Effector CD8-positive, alpha-beta T cell (primary cell): ENCODE data around the gene ST6GALNAC2.
"Not testable (repeated sequence)": the region's sequence is repeated elsewhere in the genome, so short reads cannot be mapped to it uniquely, and the experiment has no call there.

Source experiments
- DNase-seq: peaks from one replicate; lab custom pipeline; 2025; lab: John Stamatoyannopoulos, UW

Gene ST6GALNAC2

DNA sequence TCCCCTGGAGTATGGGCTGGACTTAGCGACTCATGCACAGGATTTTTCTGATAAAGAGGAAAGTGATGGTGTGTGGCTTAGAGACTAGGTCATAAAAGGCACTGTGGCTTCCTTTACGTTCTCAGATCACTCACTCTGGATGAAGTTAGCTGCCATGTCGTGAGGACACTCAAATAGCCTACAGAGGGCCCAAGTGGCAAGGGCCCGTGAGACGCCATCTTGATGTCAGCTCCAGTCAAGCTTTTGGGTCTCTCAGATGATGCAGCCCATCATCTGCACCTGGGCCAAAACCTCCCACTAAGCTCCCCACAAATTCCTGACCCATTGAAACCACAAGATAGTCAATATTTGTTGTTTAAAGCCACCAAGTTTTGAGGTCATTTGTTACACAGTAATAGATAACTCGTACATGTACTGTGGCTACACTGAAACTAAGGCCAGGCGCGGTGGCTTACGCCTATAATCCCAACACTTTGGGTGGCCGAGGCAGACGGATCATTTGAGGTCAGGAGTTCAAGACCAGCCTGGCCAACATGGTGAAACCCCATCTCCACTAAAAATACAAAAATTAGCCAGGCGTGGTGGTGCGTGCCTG, 14.7 kb downstream of the ST6GALNAC2 start:
- DNase-seq, result no peak

DNA sequence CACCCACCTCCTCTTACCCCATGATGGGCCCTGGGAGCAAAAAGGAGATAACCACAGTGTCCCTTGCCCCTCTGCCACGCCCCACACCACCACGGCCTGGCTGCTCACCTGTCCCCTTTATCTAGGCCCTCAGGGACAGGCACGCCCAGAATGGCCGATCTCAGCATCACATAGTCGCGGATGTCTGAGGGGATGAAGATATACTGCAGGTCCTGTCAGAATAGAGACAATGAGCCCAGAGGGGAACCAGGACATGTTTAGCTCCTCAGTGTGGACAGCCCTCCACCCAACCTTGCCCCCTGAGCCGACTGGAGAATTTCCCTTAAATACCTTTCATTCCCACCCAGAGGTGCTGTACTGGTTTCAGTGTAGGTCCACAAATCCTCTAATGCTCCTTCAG, 15.2 kb downstream of the ST6GALNAC2 start:
- no peak for DNase-seq

- no peak for DNase-seq
These were observed 15.9 kb downstream of the ST6GALNAC2 start for GRCh38 chr17:76569607-76570279.

DNA sequence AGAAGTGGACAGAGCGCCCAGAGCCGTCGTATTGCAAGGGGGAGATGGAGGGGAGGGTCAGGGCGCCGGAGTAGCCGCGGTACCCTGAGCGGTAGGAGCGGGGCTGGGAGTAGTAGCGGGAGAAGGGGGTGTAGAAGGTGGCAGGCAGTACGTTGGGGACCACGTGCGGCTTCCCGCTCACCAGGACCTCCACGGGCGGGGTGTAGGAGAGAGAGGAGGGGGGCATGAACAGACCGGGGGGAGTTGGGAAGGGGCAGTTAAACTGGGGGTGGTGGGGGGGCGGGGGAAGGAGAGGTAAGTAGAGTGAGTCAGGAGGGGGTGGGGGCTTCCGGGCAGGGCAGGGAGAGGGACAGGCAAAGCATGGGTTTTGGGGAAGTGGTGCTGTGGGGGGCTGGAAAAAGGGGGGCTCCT, 16.8 kb downstream of the ST6GALNAC2 start:
- no peak for DNase-seq

DNA sequence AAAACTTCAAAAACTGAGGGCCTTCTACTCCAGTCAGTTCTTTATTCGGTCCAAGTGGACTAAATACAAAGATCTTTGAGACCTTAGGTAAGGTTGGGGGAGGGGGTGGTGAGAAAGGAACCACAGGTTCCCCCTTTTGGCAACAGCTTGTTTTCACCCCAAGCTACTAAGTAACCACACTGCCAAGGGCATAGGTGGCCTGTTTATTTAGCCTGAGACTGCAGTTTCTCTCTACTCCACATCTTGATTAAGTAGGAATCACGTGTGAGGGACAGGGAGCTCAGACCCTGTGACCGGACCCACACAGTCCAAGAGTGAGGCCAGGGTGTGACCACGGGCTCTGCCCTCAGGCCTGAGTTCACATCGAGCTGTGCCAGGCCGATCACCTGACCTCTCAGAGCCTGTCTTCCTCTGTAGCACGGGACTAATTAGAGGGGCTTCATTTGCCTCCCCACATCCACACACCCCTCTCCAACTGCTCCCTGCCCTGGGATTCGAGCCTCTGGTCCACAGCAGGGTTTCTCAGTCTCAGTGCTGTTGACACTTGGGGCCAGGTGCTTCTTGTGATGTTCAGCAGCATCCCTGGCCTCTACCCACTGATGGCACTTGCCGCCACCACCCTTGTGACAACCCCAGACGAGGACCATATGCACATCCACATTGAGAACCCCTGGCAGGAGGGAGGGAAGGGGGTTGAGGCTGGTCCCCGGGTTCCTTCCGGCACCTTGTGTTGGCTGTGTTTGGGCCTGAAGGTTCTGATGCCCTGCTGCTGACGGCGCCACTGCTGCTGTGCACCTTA, 17.8 kb downstream of the ST6GALNAC2 start:
- no peak for DNase-seq

- no peak for DNase-seq
These were observed 18.6 kb downstream of the ST6GALNAC2 start for GRCh38 chr17:76566988-76567431.

DNA sequence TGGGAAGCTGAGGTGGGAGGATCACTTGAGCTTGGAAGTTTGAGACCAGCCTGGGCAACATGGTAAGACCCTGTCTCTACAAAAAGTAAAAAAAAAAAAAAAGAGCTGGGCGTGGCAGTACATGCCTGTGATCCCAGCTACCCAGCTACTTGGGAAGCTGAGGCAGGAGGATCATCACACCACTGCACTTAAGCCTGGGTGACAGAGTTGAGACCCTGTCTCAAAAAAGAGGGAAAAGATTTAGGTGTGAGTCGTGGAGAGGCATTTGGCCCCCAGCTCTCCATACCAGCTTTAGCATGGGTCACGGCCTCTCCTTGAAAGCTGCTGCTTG, 19.1 kb downstream of the ST6GALNAC2 start:
- DNase-seq, result no peak

- DNase-seq, result no peak
These were observed 19.7 kb downstream of the ST6GALNAC2 start for GRCh38 chr17:76565728-76566612.

DNA sequence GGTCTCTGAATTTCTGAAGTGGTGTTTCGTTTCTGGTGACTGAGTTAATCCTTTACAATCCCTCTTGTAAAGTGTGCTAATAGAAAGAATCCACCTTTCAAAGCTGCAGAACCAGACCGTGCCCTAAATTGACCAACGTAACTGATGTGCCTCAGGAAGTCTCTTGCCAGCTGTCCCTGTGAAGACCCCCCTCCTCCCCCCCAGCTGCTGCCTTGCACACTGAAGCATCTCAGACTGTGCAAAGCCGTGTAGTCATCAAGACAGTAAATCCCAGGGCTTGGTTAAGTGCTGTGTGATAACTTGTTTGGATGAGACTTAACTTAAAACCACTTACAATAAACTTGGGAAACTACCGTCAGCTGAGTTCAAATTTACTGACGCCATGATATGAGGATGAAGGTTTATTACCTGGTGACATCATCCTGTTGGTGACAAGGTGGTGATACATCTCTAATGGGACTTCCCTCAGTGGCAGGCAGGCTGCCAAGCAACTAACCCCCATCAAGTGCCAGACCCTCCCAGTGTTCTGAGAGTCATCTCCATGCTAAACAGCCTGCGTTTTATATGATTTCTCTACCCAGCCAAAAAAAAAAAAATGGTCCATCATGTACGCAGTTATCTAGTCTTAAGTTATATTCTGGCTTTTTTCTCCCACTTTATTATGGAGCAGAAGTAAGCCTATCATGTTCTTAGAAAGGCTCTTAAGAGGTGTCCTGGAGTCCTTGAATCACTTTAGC, 20.5 kb downstream of the ST6GALNAC2 start:
- DNase-seq, result not testable (repeated sequence)

DNA sequence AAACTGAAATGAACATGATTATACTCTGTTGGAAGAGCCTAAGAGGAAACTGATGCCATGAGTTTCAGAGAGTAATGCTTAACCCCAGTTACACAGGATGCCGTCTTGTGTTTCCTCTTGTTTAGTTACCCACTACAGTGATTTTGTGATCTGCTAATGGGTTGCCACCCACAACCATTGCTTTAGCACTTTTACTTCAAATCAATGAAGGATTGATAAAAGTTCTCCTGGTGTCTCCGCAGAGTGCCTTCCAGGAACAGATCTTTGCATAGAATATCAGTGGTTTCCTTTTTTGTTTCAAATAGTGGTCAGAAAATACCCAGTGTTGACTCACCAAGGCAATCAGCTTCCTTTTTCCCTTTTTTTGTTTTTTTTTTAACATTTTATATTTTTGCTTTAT, 22.3 kb downstream of the ST6GALNAC2 start:
- DNase-seq, result not testable (repeated sequence)

DNA sequence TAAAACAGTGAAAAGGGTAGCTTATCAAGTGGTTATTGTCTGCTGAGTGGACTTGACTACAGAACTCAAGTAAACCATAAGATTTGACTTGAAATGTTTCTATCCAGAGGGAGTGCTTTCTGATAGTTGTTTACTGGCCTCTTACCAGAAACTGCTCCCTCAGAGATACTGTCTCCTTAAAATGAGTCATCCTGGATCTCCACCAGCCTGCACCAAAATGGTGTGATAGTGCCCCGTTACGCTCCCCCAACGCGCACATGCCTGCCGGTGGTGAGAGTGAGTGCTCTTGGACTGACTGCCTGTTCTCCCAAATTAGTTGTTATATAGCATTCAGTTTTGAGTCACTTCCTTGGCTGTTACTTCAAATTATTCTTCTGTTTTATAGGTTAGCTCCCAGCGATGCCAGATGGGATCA, 22.9 kb downstream of the ST6GALNAC2 start:
- no peak for DNase-seq

- no peak for DNase-seq
These were observed 23.8 kb downstream of the ST6GALNAC2 start for GRCh38 chr17:76561799-76562268.

GRCh38 chr17:76561332-76561731, 24.3 kb downstream of the ST6GALNAC2 start:
- DNase-seq, result no peak

GRCh38 chr17:76560877-76561221, 24.8 kb downstream of the ST6GALNAC2 start:
- DNase-seq, result no peak

GRCh38 chr17:76560036-76560876, 25.4 kb downstream of the ST6GALNAC2 start:
- DNase-seq, result no peak

- not testable (repeated sequence) for DNase-seq
These were observed 26.2 kb downstream of the ST6GALNAC2 start for GRCh38 chr17:76559460-76559859.

DNA sequence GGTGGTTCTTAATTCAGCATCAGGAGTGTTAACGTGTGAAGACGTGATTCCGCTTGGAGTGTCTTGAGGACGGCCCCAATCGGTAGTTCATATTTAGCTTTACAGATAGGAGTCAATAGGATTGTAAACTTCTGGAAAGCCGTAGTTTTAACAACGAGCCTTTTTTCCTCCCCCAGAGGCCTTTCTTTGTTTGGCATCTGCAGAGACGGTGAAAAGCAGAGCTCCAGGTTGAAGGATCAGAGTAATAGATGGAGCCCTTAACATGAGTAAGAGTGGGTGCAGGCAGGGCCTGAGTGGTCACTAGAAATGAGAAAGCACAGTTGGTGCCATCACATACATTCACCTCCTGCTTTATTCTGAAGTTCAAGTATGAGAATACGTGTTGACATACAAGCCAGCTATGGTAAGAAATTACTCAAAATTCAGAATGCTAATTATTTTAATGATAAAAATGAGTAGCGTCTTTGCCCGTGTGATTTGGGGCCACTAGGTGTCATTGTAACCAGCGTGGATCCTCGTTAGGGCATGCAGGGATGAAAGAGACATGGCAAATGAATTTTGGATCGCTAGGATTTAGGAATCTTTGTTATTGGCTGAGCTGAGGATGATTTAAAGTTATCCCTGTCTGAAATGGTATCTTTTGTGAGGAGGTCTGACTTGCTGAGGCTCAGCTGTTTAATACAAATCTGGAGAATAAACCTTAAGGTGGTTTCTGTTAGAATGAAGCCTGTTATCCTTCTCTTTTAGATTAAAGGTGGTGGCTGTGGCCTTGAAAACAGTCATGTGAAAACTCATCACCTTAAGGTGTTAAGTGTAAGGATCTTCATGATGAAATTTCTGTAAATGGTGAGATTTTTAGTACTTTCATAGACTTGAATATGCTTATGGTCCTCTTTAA, 27.2 kb downstream of the ST6GALNAC2 start:
- no peak for DNase-seq

DNA sequence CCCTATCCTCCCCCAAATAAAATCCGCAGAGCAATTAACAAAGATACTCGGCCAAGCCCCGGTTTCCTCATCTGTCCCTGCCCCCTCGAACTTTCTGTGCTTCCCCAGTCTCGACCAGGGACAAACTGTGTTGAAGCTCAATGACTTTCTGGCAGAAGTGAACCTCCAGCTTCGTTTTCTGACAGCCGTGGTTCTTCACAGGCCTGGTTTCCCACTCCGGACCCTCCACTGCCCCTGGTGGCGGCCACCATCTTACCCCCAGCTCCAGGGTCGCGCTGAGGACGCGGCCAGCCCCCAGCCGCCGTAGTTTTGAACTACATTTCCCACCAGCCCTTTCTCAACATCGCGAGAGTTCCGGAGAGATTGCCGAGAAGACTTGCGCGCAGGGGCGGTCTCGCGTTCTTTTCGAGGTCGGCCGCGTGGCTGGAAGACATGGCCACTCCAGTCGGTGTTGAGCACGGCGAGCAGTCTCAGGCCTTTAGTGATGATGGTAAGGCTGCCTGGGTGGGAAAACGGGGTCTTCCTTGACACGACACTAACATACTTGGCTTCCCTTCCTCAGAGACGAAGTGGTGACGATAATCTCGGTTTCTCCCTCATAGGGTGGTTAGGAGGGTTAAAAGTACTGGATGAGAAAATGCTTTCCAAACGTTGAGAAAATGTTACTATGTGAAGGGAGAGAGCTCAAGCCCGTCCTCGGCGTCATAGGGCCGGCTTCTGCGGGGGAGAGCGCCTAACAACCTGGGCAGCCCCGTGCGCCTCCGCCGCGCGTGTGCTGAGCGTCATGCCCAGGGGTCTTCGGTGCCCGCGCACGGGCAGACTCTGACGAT, 28.1 kb downstream of the ST6GALNAC2 start:
- peak; percentile 91 for DNase-seq
